Spleen (tissue), 7 donors: ENCODE measurements around the gene DEFB113.

Experiments
- POLR2A ChIP-seq, 3 donors: fragments of 450-650 bp; IDR thresholded peaks; one replicate each; pipeline ENCODE4 v1.5.1; 2017; ENCODE audit warnings: antibody characterized with exemption in 3 of 3, mild to moderate bottlenecking in 1 of 3
- POLR2AphosphoS5 ChIP-seq, 3 donors: sonication (generic); formaldehyde crosslinking; IDR thresholded peaks; one replicate each; pipeline ENCODE4 v1.5.1; 2017; ENCODE audit warnings: antibody characterized with exemption in 3 of 3
- TF ChIP-seq, protein P1 (sequence below), 11 experiments: fragments of 200-600 bp in 7 of 11; fragments of 450-650 bp in 4 of 11; sonication (generic) in 4 of 11; IDR thresholded peaks in 8 of 11; conservative IDR thresholded peaks in 3 of 11; 1 replicate in 7 of 11; 2 replicates in 4 of 11; pipeline versions ENCODE4 v1.4.0 to v1.8.0; 2016 to 2021; ENCODE audit warnings: antibody characterized with exemption in 11 of 11, inconsistent platforms in 4 of 11, mild to moderate bottlenecking in 1 of 11
- donor health status: DM: no; HTN: no; CAD: no; lungs with moderate emphysema.
- donor health status: DM: no; HTN: no; CAD: no.
- donor health status: DM: no; HTN: no; CAD: no.

DNA sequence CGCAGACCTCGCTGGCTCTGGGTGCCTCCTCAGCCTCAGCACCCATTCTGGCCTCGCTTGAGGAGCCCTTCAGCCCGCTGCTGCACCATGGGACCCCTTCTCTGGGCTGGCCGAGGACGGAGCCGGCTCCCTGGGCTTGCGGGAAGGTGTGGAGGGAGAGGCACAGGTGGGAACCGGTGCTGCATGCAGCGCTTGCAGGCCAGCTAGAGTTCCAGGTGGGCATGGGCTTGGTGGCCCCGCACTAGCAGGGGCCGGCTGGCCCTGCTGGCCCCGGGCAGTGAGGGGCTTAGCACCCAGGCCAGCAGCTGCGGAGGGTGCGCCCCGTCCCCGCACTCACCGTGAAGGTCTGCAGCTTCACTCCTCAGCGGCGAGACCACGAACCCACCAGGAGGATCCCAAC lies 35.9 kb downstream of the DEFB113 start:
- TF ChIP-seq, protein P1, sequence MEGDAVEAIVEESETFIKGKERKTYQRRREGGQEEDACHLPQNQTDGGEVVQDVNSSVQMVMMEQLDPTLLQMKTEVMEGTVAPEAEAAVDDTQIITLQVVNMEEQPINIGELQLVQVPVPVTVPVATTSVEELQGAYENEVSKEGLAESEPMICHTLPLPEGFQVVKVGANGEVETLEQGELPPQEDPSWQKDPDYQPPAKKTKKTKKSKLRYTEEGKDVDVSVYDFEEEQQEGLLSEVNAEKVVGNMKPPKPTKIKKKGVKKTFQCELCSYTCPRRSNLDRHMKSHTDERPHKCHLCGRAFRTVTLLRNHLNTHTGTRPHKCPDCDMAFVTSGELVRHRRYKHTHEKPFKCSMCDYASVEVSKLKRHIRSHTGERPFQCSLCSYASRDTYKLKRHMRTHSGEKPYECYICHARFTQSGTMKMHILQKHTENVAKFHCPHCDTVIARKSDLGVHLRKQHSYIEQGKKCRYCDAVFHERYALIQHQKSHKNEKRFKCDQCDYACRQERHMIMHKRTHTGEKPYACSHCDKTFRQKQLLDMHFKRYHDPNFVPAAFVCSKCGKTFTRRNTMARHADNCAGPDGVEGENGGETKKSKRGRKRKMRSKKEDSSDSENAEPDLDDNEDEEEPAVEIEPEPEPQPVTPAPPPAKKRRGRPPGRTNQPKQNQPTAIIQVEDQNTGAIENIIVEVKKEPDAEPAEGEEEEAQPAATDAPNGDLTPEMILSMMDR (IDR thresholded peaks at IDR 0.05 in 8 of 11, conservative IDR thresholded peaks at IDR 0.05 in 3 of 11): no peak
- TF ChIP-seq POLR2A (IDR thresholded peaks at IDR 0.05) (no peak), POLR2AphosphoS5 (IDR thresholded peaks at IDR 0.05) (no peak)
